SK-N-SH (cell line): ENCODE measurements around the gene RALY. TPM values are rescaled to one million over a fixed set of nuclear protein-coding genes. Genes with fewer than 3 reads are reported as not detected.

Source experiments
- CTCF ChIA-PET: fragments of 300-600, 350-600 bp; formaldehyde crosslinking; extraction: SDS; loops from one replicate; lab custom pipeline; 2021; lab: Yijun Ruan, JAX
- POLR2A ChIA-PET: fragments of 350-600 bp; sonication (Branson Sonifier 250); formaldehyde crosslinking; extraction: SDS; loops from one replicate; lab custom pipeline; 2020; ENCODE audit warnings: antibody characterized with exemption, inconsistent platforms; lab: Yijun Ruan, JAX
- DNase-seq: peaks from one replicate; pipeline ENCODE4 v3.0.0; 2012
- H2AFZ ChIP-seq: fragments of 200-600 bp; sonication (generic); 2 replicates; pipeline ENCODE4 v1.8.1; 2016; ENCODE audit warnings: antibody characterized with exemption, mild to moderate bottlenecking, low read depth
- H3F3A ChIP-seq: fragments of 200-600 bp; sonication (generic); replicated peaks from 2 replicates; pipeline ENCODE3; 2016; ENCODE audit warnings: antibody characterized with exemption, mild to moderate bottlenecking; ENCODE audit not compliant: insufficient read depth
- H3K27ac ChIP-seq, 2 experiments: fragments of 200-500 bp in 1 of 2; fragments of 200-600 bp in 1 of 2; sonication (Bioruptor generic) in 1 of 2; sonication (generic), shearing (Covaris generic) in 1 of 2; 2 replicates each; pipeline versions ENCODE4 v1.5.1 to v1.6.1; 2014 to 2016; ENCODE audit warnings: low read depth in 2 of 2, inconsistent platforms in 1 of 2, low read length in 1 of 2, mild to moderate bottlenecking in 1 of 2, mixed read lengths in 1 of 2
- H3K27me3 ChIP-seq: fragments of 200-600 bp; sonication (generic), shearing (Covaris generic); 2 replicates; pipeline ENCODE4 v1.6.1; 2016; ENCODE audit warnings: mixed run types; ENCODE audit not compliant: insufficient read depth
- H3K36me3 ChIP-seq, 2 experiments: fragments of 200-500 bp in 1 of 2; fragments of 200-600 bp in 1 of 2; sonication (Bioruptor generic) in 1 of 2; sonication (generic) in 1 of 2; replicated peaks in 1 of 2; 2 replicates each; pipeline versions ENCODE3 to v1.5.1; 2014 to 2016; ENCODE audit warnings: low read length in 1 of 2, mild to moderate bottlenecking in 1 of 2; ENCODE audit not compliant: insufficient read depth in 2 of 2, control insufficient read depth in 1 of 2
- H3K4me1 ChIP-seq, 2 experiments: fragments of 200-500 bp in 1 of 2; fragments of 200-600 bp in 1 of 2; sonication (Bioruptor generic) in 1 of 2; sonication (generic), shearing (Covaris generic) in 1 of 2; 2 replicates each; pipeline versions ENCODE4 v1.5.1 to v1.6.1; 2014 to 2016; ENCODE audit warnings: low read depth in 1 of 2, low read length in 1 of 2, mixed run types in 1 of 2; ENCODE audit not compliant: insufficient read depth in 2 of 2, control insufficient read depth in 1 of 2
- H3K4me2 ChIP-seq: fragments of 200-600 bp; sonication (generic), shearing (Covaris generic); 2 replicates; pipeline ENCODE4 v1.6.1; 2017; ENCODE audit warnings: mixed run types
- H3K4me3 ChIP-seq, 2 experiments: fragments of 200-500 bp in 1 of 2; fragments of 200-600 bp in 1 of 2; sonication (Bioruptor generic) in 1 of 2; sonication (generic), shearing (Covaris generic) in 1 of 2; 2 replicates each; pipeline versions ENCODE4 v1.5.1 to v1.8.1; 2014 to 2016; ENCODE audit warnings: low read depth in 2 of 2, inconsistent platforms in 1 of 2, low read length in 1 of 2, mild to moderate bottlenecking in 1 of 2, mixed read lengths in 1 of 2, moderate library complexity in 1 of 2
- H3K79me2 ChIP-seq: fragments of 200-600 bp; sonication (generic); 2 replicates; pipeline ENCODE4 v1.8.1; 2017; ENCODE audit warnings: mild to moderate bottlenecking; ENCODE audit not compliant: insufficient read depth
- H3K9ac ChIP-seq: fragments of 200-600 bp; sonication (generic); 2 replicates; pipeline ENCODE4 v1.6.1; 2017; ENCODE audit warnings: mixed run types
- H3K9me2 ChIP-seq: fragments of 200-600 bp; sonication (generic); 2 replicates; pipeline ENCODE4 v1.6.1; 2017; ENCODE audit warnings: mixed run types
- H3K9me3 ChIP-seq: fragments of 200-600 bp; sonication (generic); 2 replicates; pipeline ENCODE4 v1.6.1; 2017; ENCODE audit warnings: mixed run types, mild to moderate bottlenecking, moderate library complexity
- H4K20me1 ChIP-seq: fragments of 200-600 bp; sonication (generic); 2 replicates; pipeline ENCODE4 v1.6.1; 2017; ENCODE audit warnings: mild to moderate bottlenecking, mixed run types; ENCODE audit not compliant: insufficient read depth
- CTCF ChIP-seq: fragments of 200-600 bp; sonication (generic); IDR thresholded peaks from 2 replicates; pipeline ENCODE4 v1.6.1; 2017; ENCODE audit warnings: antibody characterized with exemption, mild to moderate bottlenecking, moderate library complexity
- ELF1 ChIP-seq: IDR thresholded peaks from 2 replicates; pipeline ENCODE4 v1.4.0; 2012
- EP300 ChIP-seq, 2 experiments: IDR thresholded peaks; 2 replicates each; pipeline versions ENCODE4 v1.4.0 to v1.6.1; 2012; ENCODE audit warnings: borderline replicate concordance in 1 of 2, low read depth in 1 of 2, low read length in 1 of 2
- FOSL2 ChIP-seq: IDR thresholded peaks from 2 replicates; pipeline ENCODE4 v1.4.0; 2012; ENCODE audit warnings: low read depth, mild to moderate bottlenecking, moderate library complexity, borderline replicate concordance
- FOXJ3 ChIP-seq: sonication (generic); formaldehyde crosslinking; IDR thresholded peaks from 2 replicates; pipeline ENCODE4 v1.5.1; 2020; ENCODE audit warnings: mild to moderate bottlenecking, missing genetic modification reagents
- FOXM1 ChIP-seq: IDR thresholded peaks from 2 replicates; pipeline ENCODE4 v1.4.0; 2012; ENCODE audit warnings: low read depth, mild to moderate bottlenecking
- JUND ChIP-seq: IDR thresholded peaks from 2 replicates; pipeline ENCODE4 v1.4.0; 2012
- NRF1 ChIP-seq: IDR thresholded peaks from 2 replicates; pipeline ENCODE4 v1.6.1; 2012; ENCODE audit warnings: low read depth, mild to moderate bottlenecking, low read length
- RAD21 ChIP-seq: IDR thresholded peaks from 2 replicates; pipeline ENCODE4 v1.6.1; 2012; ENCODE audit warnings: mild to moderate bottlenecking, low read length
- RCOR1 ChIP-seq: fragments of 150-350 bp; IDR thresholded peaks from 2 replicates; pipeline ENCODE4 v1.6.1; 2017; ENCODE audit warnings: antibody characterized with exemption, low read length
- SMC3 ChIP-seq: IDR thresholded peaks from 2 replicates; pipeline ENCODE4 v1.6.1; 2012; ENCODE audit warnings: low read depth, low read length, improper control_type of control experiment
- ZBTB33 ChIP-seq: IDR thresholded peaks from 2 replicates; pipeline ENCODE4 v1.4.0; 2012; ENCODE audit warnings: low read depth, borderline replicate concordance
- WGBS: methylation state at CpG from one replicate; pipeline ENCODE4 v1.1.6; 2017; ENCODE audit warnings: low lambda C conversion rate; 5-methylcytosine and 5-hydroxymethylcytosine counted together
- polyA plus RNA-seq, 3 experiments: library from polyadenylated mRNA; depleted of rRNA; stranded (reverse); fragments of >200 nt; gene quantifications; 2 replicates each; pipeline ENCODE4 v1.2.3, GENCODE V29; 2012
- TF ChIP-seq, protein P1 (sequence below): IDR thresholded peaks from 2 replicates; pipeline ENCODE4; 2012
- TF ChIP-seq, protein P2 (sequence below): fragments of 150-350 bp; IDR thresholded peaks from 2 replicates; pipeline ENCODE4 v1.6.1; 2016; ENCODE audit warnings: mild to moderate bottlenecking, low read depth, low read length

RALY gene
- polyA plus RNA-seq, 1 of the 3 experiments (the other 2 are of a cell fraction) = 130 TPM

- H3F3A ChIP-seq = peaks cover 23% of the 10 kb centered on the region
- CTCF ChIA-PET = no interaction called here
- POLR2A ChIA-PET = no interaction called here
- no peaks in the 10 kb centered on the region for H3K9me2 ChIP-seq
- H3K4me2 ChIP-seq = 0 out of 2 replicates have a peak overlapping the region, but pooled peaks have one; percentile 57
- H3K36me3 ChIP-seq = no peaks in the 10 kb centered on the region
- WGBS = 71% methylated on average over 1 of the region's 1 CpG
- peak overlapping the region in 1 of 2 experiments; percentile 66; a peak in 2 of 4 replicates for H3K27ac ChIP-seq
- TF ChIP-seq, protein P1, sequence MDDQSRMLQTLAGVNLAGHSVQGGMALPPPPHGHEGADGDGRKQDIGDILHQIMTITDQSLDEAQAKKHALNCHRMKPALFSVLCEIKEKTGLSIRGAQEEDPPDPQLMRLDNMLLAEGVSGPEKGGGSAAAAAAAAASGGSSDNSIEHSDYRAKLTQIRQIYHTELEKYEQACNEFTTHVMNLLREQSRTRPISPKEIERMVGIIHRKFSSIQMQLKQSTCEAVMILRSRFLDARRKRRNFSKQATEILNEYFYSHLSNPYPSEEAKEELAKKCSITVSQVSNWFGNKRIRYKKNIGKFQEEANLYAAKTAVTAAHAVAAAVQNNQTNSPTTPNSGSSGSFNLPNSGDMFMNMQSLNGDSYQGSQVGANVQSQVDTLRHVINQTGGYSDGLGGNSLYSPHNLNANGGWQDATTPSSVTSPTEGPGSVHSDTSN = no peak
- TF ChIP-seq FOSL2 = no peak
- no peak overlapping the region for H3K4me3 ChIP-seq
- H3K4me1 ChIP-seq = peaks cover 26 to 38% of the 10 kb centered on the region in 2 experiments
- no peak for DNase-seq
- no peaks in the 10 kb centered on the region for H3K9me3 ChIP-seq
- H3K79me2 ChIP-seq = peaks cover 98% of the 10 kb centered on the region
- peaks cover 95% of the 10 kb centered on the region for H4K20me1 ChIP-seq
- H2AFZ ChIP-seq = no peak overlapping the region
- H3K9ac ChIP-seq = no peak overlapping the region
- H3K27me3 ChIP-seq = no peaks in the 10 kb centered on the region
Measured at GRCh38 chr20:34018166-34018565, 24.5 kb downstream of the RALY start.

DNA sequence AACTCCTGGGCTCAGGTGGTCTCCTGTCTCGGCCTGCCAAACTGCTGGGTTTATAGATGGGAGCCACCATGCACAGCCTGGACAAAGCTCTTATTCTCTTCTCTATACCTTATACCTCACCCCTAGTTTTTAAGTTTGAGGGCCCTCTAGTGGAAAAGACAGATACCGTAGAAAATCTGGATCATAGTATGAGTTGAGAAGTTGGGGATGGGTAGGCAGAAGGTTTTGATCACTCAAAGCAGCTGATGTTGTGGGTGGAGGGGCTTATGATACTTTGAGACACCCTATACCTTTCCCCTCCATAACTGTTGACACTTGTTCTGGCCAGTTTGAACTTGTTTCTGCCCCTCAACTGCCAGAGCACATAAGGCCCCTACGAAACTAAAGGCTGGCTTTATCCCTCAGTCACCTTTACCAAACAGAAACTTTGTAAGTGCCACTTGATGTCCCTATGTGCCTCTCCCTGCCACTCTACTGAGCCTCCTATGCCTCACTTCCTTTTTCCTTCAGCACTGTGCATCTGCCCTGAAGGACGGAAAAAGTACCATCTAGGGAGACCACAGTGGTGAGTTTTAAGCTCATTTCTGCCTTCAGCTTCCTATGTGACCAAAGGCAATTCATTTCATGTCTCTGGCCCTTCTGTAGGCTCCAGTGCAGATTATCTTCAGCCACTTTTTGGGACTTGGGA lies 28.6 kb downstream of the RALY start:
- H3K4me2 ChIP-seq = no peak overlapping the region
- TF ChIP-seq SMC3 (peak; percentile 53; the same call in 1 of the 2 replicates), ELF1 (no peak), RAD21 (peak; percentile 73), CTCF (peak; percentile 56), FOXM1 (no peak), JUND (no peak), RCOR1 (no peak), NRF1 (0 out of 2 replicates have a peak, but pooled peaks have one; percentile 7), FOSL2 (no peak), EP300 (IDR thresholded peaks at IDR 0.05; ENCODE audit: borderline replicate concordance in 1 of 2, low read depth in 1 of 2, low read length in 1 of 2) (no peak), FOXJ3 (CRISPR knock-in tag) (no peak), ZBTB33 (no peak)
- TF ChIP-seq, protein P2, sequence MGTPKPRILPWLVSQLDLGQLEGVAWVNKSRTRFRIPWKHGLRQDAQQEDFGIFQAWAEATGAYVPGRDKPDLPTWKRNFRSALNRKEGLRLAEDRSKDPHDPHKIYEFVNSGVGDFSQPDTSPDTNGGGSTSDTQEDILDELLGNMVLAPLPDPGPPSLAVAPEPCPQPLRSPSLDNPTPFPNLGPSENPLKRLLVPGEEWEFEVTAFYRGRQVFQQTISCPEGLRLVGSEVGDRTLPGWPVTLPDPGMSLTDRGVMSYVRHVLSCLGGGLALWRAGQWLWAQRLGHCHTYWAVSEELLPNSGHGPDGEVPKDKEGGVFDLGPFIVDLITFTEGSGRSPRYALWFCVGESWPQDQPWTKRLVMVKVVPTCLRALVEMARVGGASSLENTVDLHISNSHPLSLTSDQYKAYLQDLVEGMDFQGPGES = no peak
- DNase-seq = peak; percentile 66
- H3K4me3 ChIP-seq = no peak overlapping the region
- 78% methylated on average over 4 of the region's 4 CpGs for WGBS
- H3K9me2 ChIP-seq = no peaks in the 10 kb centered on the region
- H3K27me3 ChIP-seq = no peaks in the 10 kb centered on the region
- H3K27ac ChIP-seq = no peak overlapping the region
- H3K4me1 ChIP-seq = peaks cover 9 to 45% of the 10 kb centered on the region in 2 experiments; a peak in 3 of 4 replicates
- H3K36me3 ChIP-seq = no peaks in the 10 kb centered on the region
- no peak overlapping the region for H3K9ac ChIP-seq
- peaks cover 96% of the 10 kb centered on the region for H3K79me2 ChIP-seq
- peaks cover 9% of the 10 kb centered on the region for H3F3A ChIP-seq
- ChIA-PET POLR2A (interaction anchor here (0.6 to 1.7 kb wide), 2 partner anchors 12 to 28 kb away, joined by 3 to 9 read pairs; partner anchors contain the start of gene RALY), CTCF (interaction anchor here (0.5 to 2.1 kb wide), 26 partner anchors 9 to 186 kb away, joined by 3 to 19 read pairs (median 4); partner anchors contain the start of gene RALY)
- H2AFZ ChIP-seq = no peak overlapping the region
- no peaks in the 10 kb centered on the region for H3K9me3 ChIP-seq
- H4K20me1 ChIP-seq = peaks cover 95% of the 10 kb centered on the region
